Putamen (tissue), 1 donor: ENCODE measurements around the gene MROH2B.
"Not testable (repeated sequence)": the region's sequence is repeated elsewhere in the genome, so short reads cannot be mapped to it uniquely, and the experiment has no call there.

Source experiments
- DNase-seq: peaks from one replicate; pipeline ENCODE4 v3.0.0-alpha.2; 2016; ENCODE audit warnings: low spot score

Gene MROH2B

GRCh38 chr5:41022600-41022999 lies 48.5 kb downstream of the MROH2B start:
- not testable (repeated sequence) for DNase-seq

DNA sequence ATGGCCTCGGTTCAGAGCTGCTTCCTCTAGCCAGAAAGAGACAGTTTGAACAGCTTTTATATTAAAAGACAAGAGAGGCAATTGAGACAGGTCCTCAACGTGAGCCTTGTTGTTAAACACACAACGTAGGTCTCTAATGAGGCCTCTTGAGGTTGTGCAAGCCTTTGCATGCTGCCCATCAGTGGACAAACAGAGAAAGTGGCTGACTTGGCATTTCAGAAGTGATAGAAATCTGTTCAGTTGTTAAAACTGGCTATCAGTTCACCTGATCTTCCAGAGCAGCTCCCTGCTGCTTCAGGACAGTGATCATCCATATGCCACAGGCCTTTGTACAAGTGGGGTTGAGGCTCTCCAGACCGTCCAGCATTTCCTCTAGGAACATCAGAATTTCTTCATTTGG lies 58.8 kb downstream of the MROH2B start:
- no peak for DNase-seq

DNA sequence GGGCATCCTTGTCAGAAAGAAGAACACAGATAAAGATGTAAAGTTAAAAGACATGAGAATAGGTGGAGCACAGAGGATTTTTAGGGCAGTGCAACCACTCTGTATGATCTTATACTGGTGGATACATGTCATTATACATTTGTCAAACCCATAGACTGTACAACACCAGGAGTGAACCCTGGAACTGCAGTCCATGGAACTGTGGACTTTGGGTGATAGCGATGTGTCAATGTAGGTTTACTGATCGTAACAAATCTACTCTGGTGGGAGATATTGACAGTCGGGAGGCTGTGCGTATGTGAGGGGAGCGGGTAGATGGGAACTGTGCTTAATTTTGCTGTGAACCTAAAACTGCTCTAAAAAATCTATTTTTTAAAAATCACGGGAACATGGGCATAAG lies 60.6 kb downstream of the MROH2B start:
- no peak for DNase-seq

GRCh38 chr5:41009232-41009631 lies 61.9 kb downstream of the MROH2B start:
- no peak for DNase-seq

GRCh38 chr5:41004931-41005330 lies 66.2 kb downstream of the MROH2B start:
- DNase-seq = no peak

DNA sequence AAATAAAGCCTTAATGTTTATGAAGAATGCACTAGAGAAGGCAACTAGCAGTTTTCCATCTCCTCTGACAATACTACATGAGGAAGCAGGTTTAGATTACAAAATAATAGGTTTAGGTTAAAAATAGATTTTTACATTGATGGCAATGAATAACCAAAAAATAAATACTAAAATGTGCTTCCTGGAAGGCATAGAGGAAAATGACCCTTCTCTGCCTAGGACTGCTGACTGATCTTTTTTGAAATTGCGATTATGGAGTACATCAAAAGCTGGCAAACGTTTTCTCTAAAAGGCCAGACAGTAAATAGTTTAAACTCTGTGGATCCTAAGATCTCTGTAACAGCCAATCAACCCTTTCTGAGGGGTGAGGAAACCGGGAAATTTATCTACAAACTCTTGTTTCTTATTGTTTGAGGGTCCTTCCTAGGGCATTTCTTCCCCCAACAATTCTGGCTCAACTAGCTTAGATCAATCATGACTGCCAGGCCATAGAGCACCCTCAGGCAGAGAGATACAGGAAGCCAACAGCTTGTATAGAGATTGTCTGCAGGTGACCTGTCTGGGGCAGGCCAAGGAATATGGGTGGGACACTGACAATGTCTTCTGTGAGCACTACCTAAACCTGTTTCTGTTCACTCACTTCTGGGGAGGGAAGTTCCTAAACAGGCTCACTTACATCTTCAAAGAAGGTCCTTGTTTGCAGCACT lies 67.3 kb downstream of the MROH2B start:
- no peak for DNase-seq

GRCh38 chr5:40999966-41000365 lies 71.2 kb downstream of the MROH2B start:
- no peak for DNase-seq

GRCh38 chr5:40999142-40999541 lies 72.0 kb downstream of the MROH2B start:
- DNase-seq = no peak

DNA sequence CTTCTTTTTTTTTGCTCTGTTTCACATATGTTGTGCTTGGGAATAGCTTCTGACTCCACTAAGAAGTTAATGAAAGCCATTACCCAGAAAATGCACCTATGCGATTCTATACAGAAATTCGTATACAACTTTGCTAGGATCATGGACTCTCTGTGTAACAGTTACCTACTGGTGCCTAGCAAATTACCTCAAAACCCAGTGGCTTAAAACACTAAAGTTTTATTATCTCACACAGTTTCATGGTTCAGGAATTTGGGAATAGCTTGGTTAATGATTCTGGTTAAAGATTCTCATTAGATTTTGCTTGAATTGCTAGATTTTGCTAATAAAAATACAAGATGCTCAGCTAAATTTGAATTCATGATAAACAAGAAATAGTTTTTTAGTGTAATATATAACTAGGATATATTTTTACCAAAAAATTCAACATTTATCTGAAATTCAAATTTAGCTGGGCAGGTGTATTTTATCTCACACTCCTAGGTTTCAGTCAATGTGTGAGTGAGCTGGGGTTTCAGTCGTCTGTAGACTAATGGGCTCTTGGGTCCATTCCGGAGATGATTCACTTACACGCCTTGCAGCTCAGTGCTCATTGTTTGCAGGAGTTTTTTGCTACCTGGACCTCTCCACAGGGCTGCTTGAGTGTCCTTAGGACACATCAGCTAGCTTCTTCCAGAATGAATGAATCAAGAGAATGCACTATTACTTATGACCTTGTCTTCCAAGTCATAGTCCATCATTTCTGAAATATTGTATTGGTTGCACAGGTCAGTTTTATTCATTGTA lies 75.1 kb downstream of the MROH2B start:
- no peak for DNase-seq

DNA sequence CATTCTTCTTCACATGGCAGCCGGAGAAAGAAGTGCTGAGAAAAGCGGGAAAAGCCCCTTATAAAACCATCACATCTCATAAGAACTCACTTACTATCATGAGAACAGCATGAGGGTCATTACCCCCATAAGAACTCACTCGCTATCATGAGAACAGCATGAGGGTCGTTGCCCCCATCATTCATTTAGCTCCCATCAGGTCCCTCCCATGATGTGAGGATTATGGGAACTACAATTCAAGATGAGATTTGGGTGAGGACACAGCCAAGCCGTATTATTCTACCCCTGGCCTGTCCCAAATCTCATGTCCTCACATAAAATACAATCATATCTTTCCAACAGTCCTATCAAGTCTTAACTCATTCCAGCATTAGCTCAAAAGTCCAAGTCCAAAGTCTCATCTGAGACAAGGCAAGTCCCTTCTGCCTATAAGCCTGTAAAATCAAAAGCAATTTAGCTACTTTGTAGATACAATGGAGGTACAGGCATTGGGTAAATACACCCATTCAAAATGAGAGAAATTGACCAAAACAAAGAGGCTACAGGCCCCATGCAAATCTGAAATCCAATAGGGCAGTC lies 79.1 kb downstream of the MROH2B start:
- no peak for DNase-seq

GRCh38 chr5:40991168-40991980 lies 79.8 kb downstream of the MROH2B start:
- DNase-seq = peak; percentile 13

DNA sequence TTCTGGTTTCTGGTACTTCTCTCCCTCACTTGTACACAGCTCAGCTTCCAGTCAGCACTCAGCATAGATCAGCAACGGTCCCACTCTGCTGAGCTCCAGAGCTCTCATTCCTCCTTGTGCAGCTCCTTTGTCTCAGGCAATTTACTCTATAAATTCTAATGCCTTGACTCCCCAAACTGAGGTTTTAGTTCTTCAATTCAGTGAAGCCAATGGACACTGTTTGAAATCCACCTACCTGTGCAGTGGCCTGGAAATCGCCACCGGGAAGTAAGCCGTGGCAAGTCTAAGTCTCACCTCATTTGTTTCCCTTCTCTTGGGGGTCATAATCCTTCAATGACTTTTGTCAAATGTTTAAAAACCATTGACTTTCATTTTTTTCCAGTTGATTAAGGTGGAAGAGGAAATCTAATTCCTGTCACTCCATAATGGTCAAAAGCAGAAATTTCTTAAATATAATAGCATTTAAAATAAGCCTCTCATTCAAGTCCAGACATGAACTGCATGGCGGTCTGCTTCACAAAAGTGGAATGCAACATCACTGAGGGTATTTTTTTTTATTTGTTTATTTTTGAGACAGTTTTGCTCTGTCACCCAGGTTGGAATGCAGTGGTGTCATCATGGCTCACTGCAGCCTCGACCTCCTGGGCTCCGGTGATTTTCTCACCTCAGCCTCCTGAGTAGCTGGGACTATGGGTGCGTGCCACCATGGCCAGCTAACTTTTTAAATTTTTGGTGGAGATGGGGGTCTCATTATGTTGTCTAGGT lies 82.2 kb downstream of the MROH2B start:
- DNase-seq = no peak

DNA sequence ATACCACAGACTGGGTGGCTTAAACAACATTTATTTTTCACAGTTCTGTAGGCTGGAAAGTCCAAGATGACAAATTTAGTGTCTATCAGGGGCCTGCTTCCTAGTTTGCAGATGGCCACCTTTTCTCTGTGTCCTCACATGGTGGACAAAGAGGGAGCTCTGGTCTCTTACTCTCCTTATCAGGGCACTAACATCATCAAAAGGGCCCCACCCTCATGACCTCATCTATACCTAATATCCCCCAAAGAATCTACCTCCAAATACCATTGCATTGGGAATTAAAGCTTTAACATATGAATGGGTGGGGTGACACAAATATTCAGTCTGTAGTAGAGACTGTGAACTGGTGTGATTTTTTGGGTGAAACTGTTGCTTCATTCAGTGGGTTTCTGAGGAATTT lies 83.8 kb downstream of the MROH2B start:
- DNase-seq = no peak

- DNase-seq = no peak
Measured at GRCh38 chr5:40986666-40987065, 84.5 kb downstream of the MROH2B start.

DNA sequence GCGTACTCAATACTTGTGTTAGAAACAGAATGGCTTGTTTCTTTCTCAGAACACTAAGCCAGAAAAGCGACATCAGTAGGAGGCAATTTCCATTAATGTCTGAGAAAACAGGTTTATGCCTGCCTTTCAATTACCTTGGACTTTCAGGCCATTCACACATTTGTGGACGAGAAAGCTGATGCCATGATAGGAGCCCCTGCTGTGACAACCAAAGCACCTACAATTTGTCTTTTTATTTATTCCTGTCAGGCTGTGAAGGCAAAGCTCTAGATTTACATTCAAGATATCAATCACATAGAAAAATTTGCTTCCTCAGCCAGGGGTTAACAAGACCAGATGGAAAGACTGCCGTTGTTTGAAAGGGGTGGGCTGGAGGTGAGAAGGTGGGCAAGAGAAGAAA lies 85.6 kb downstream of the MROH2B start:
- DNase-seq = no peak

DNA sequence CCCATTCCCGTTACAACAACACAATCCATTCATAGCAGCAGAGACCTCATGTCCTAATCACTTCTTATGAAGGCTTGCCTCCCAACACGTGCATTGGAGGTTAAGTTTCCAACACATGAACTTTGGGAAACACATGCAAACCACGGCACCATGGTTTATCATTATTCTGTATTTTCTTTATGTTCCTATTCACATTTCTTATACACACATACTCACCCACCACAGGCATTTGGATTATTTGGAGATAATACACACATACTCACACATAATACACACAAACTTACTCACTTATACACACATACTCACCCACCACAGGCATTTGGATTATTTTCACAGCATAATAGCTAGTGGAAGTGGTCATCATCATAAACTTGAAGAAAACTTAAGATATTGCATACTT lies 86.3 kb downstream of the MROH2B start:
- no peak for DNase-seq

- DNase-seq = no peak
Measured at GRCh38 chr5:40983781-40984180, 87.4 kb downstream of the MROH2B start.

DNA sequence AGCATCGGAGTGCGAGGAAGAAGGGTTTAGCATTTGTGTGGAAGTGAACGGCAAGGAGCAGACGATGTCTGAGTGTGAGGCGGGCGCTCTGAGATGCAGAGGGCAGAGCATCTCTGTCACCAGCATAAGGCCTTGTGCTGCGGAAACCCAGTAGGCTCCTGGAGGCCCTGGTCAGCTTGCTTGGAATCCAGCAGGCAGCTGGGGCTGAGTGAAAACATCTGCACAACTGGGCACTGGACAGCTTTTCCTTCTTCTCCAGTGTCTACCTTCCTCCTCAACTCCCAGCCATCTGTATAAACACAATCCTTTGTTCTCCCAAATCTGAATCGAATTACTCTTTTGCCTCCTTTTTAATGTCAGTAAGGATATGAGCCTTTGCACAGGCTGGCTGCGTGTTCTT lies 89.7 kb downstream of the MROH2B start:
- no peak for DNase-seq

DNA sequence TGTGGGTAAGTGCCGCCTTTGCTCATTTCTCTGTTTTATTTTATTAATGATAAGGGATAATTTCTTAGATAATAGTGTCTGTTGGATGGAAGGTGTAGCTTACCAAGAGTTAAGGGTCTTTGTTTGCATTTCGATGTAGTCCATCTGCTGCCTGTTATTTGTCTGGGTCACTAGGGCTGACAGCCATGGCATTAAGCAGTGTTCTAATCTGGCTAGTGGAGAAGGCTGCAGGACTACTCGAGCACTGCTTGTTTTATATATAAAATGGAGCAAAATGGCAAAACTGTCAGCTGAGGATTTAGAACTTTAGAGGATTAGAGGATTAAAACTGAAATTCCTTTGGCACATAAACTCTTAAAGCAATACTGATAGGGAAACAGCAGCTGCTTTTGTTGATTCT lies 94.3 kb downstream of the MROH2B start:
- DNase-seq = no peak

DNA sequence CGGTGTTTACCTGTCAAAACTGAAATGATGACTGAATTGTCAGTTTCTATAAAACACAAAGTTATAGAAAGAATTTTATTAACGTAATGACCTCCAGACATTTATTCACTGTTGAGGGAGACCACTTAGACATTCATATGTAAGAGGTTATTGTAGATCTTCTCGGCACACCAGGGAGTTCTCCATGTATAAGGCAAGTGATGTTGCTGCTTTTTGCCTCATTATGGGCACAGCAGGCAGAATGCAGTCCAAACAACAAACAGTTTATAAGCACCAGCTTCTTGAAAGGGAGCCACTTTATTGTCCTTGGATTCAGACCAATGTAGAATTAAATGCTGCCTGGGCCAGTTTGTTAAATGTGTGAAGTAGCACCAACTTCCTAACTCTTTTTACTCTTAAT lies 95.1 kb downstream of the MROH2B start:
- no peak for DNase-seq

- no peak for DNase-seq
Measured at GRCh38 chr5:40973364-40974004, 97.7 kb downstream of the MROH2B start.
